Subcutaneous abdominal adipose tissue (tissue), 5 donors: Measurements from ENCODE around the gene TMEM200B.
A peak's percentile ranks its signal among the peaks of the same experiment; 100 is the strongest.
"Not testable (repeated sequence)": the region's sequence is repeated elsewhere in the genome, so short reads cannot be mapped to it uniquely, and the experiment has no call there.

Experiments
- H3K27ac ChIP-seq: one replicate; pipeline ENCODE4 v1.7.0; 2013; ENCODE audit warnings: low read depth, mild to moderate bottlenecking, inconsistent platforms, low read length, moderate library complexity
- H3K27me3 ChIP-seq, 5 donors: one replicate each; pipeline ENCODE4 v1.7.0; 2013; ENCODE audit warnings: low read length in 5 of 5, inconsistent platforms in 1 of 5; ENCODE audit not compliant: control insufficient read depth in 5 of 5, insufficient read depth in 4 of 5
- H3K36me3 ChIP-seq, 5 donors: one replicate each; pipeline ENCODE4 v1.7.0; 2013; ENCODE audit warnings: low read length in 5 of 5; ENCODE audit not compliant: control insufficient read depth in 5 of 5, insufficient read depth in 5 of 5
- H3K4me1 ChIP-seq, 5 donors: one replicate each; pipeline ENCODE4 v1.7.0; 2013; ENCODE audit warnings: low read length in 5 of 5, mild to moderate bottlenecking in 3 of 5, moderate library complexity in 1 of 5; ENCODE audit not compliant: control insufficient read depth in 5 of 5, insufficient read depth in 5 of 5
- H3K4me3 ChIP-seq, 5 donors: one replicate each; pipeline ENCODE4 v1.7.0; 2013; ENCODE audit warnings: low read length in 5 of 5, low read depth in 1 of 5
- H3K9ac ChIP-seq, 5 donors: one replicate each; pipeline ENCODE4 v1.7.0; 2013; ENCODE audit warnings: low read length in 5 of 5, mild to moderate bottlenecking in 4 of 5, moderate library complexity in 3 of 5
- H3K9me3 ChIP-seq, 5 donors: one replicate each; pipeline ENCODE4 v1.7.0; 2013; ENCODE audit warnings: low read length in 5 of 5; ENCODE audit not compliant: control insufficient read depth in 5 of 5
- donor health status: healthy.
- donor health status: healthy.
- donor health status: healthy.
- donor health status: healthy.
- donor health status: healthy.

Gene TMEM200B

GRCh38 chr1:29159773-29160172 is 36.1 kb upstream of the TMEM200B start:
- Histone ChIP-seq H3K9ac (no peak overlapping the region), H3K27ac (no peak overlapping the region), H3K9me3 (no peaks in the 10 kb centered on the region), H3K4me3 (no peak overlapping the region), H3K27me3 (no peaks in the 10 kb centered on the region), H3K4me1 (peaks cover 2 to 42% (median 21%) of the 10 kb centered on the region in 5 donors), H3K36me3 (peaks cover 33 to 64% (median 56%) of the 10 kb centered on the region in 5 donors)

DNA sequence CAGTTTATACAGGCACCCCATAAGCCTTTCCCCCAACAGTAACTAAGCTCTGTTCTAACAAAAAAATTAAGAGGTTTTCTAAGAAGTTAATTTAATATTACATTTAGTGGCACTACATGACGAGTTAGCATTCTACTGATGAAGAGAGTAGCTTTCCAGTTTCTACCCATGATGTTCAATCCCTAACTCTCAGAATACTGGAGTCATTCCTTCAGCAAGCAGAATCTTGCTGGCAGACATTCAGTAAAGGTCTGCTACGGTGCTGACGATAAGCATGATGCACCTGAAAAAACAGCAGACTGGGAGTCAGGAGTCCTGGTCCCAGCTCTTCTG is 33.5 kb upstream of the TMEM200B start:
- peaks cover 34 to 78% (median 71%) of the 10 kb centered on the region in 5 donors for H3K36me3 ChIP-seq
- H3K4me3 ChIP-seq, result no peak overlapping the region
- H3K27ac ChIP-seq, result peak overlapping the region; percentile 55

DNA sequence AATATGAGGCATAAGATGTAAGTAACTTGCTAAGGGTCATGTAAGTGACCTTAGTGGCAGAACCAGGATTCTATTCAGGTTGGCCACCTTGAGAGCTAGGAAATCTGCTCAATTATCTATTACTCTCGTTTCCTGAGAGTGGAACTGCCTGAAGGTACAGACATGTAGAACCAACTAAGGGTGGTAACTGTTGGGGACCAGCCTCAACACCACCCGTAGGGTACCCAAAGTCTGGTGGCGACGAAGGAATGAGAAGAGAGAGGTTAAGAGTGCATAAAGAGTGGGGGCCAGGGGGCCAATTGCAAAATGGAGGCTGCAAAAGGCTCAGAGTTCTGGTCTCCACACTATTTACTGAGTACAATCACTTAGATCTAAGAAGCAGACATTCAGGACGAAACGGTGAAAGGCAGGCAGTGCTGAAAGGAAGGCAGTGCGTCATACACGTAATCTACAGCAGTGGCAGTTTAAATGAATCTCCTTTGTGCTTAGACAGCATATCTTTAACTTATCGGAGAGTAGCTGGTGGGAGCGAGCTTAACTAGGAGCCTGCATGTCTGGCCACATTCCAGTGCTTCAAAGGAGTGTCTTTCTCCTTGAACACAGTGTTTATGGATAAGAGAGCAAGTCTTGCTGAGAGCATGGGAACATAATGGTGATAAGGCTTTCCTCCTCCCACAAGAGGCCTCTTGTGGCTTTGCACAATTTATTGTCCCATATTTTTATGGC is 33.0 kb upstream of the TMEM200B start:
- H3K9ac ChIP-seq, result no peak overlapping the region
- no peaks in the 10 kb centered on the region for H3K9me3 ChIP-seq
- H3K4me1 ChIP-seq, result peaks cover 2 to 31% (median 11%) of the 10 kb centered on the region in 5 donors
- H3K27me3 ChIP-seq, result no peaks in the 10 kb centered on the region
- H3K4me3 ChIP-seq, result no peak overlapping the region
- H3K27ac ChIP-seq, result peak overlapping the region; percentile 55
- peaks cover 38 to 83% (median 76%) of the 10 kb centered on the region in 5 donors for H3K36me3 ChIP-seq

More for the DNA sequence above, 33.5 kb upstream of the TMEM200B start:
- no peaks in the 10 kb centered on the region for H3K9me3 ChIP-seq
- H3K27me3 ChIP-seq, result no peaks in the 10 kb centered on the region
- H3K4me1 ChIP-seq, result peaks cover 2 to 36% (median 15%) of the 10 kb centered on the region in 5 donors
- no peak overlapping the region for H3K9ac ChIP-seq

GRCh38 chr1:29152046-29152805 is 28.5 kb upstream of the TMEM200B start:
- no peak overlapping the region for H3K9ac ChIP-seq
- H3K9me3 ChIP-seq, result no peaks in the 10 kb centered on the region
- H3K4me1 ChIP-seq, result peaks cover under 1 to 14% (median 7%) of the 10 kb centered on the region in 5 donors
- no peaks in the 10 kb centered on the region for H3K27me3 ChIP-seq
- no peak overlapping the region for H3K27ac ChIP-seq
- H3K4me3 ChIP-seq, result no peak overlapping the region
- peaks cover 35 to 97% (median 87%) of the 10 kb centered on the region in 5 donors for H3K36me3 ChIP-seq

DNA sequence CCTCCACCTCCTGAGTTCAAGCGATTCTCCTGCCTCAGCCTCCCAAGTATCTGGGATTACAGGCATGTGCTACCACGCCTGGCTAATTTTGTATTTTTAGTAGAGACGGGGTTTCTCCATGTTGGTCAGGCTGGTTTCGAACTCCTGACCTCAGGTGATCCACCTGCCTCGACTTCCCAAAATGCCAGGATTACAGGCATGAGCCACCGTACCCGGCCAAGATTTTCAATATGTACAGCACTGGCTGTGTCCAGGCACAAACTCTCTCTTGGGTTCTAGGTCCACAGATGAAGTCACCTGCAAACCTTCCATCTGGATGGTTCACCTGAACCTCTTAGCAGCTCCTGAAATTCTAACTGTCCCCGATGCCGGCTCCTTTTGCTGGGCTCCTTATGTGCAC is 26.6 kb upstream of the TMEM200B start:
- not testable (repeated sequence) for H3K9ac ChIP-seq, H3K27me3 ChIP-seq, H3K9me3 ChIP-seq, H3K4me3 ChIP-seq, H3K27ac ChIP-seq
- Histone ChIP-seq H3K36me3 (peaks cover 29 to 96% (median 87%) of the 10 kb centered on the region in 5 donors), H3K4me1 (peaks cover 0 to 10% (median 8%) of the 10 kb centered on the region in 5 donors)

GRCh38 chr1:29148656-29149491 is 25.2 kb upstream of the TMEM200B start:
- H3K4me1 ChIP-seq, result peaks cover 0 to 10% (median 8%) of the 10 kb centered on the region in 5 donors
- H3K9ac ChIP-seq, result no peak overlapping the region
- H3K36me3 ChIP-seq, result peaks cover 23 to 86% (median 77%) of the 10 kb centered on the region in 5 donors
- H3K27ac ChIP-seq, result no peak overlapping the region
- H3K27me3 ChIP-seq, result no peaks in the 10 kb centered on the region
- no peak overlapping the region for H3K4me3 ChIP-seq
- no peaks in the 10 kb centered on the region for H3K9me3 ChIP-seq

DNA sequence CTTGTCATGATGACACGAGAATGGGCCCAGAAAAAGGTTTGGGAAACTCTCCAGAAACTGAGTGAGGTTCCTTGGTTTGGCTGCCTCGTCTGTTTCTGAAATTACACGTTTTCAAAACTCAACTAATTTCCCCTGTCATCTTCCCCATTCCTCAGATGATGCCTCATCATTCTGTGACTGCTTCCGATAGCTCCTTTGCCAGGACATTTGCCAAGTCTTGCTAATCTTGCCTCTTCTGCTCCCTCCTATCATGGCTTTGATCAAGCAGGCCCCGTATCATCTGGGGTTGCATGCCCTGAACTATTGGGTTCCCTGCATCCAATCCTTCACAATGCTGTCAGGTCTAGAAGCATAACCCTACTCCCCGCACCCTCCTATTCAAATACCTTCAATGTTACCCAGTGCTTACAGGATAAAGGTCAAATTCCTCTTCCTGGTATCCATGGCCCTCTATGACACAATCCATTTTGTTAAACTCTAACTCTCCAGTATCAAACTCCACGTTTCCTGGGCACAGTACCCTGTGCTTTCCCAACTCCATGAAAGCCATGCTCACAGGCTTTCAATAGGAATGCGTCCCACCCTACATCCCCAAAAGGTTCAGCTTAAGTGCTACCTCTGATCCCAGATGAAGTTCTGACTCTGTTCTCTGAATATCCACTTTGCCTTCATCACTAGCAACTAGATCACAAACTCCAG is 22.2 kb upstream of the TMEM200B start:
- Histone ChIP-seq H3K36me3 (peaks cover 7 to 59% (median 51%) of the 10 kb centered on the region in 5 donors), H3K27me3 (no peaks in the 10 kb centered on the region), H3K9me3 (no peaks in the 10 kb centered on the region), H3K4me3 (no peak overlapping the region), H3K4me1 (peaks cover 0 to 10% (median 8%) of the 10 kb centered on the region in 5 donors), H3K27ac (peak overlapping the region; percentile 75), H3K9ac (no peak overlapping the region)

GRCh38 chr1:29144178-29144577 is 20.5 kb upstream of the TMEM200B start:
- Histone ChIP-seq H3K4me3 (no peak overlapping the region), H3K36me3 (peaks cover 5 to 43% (median 36%) of the 10 kb centered on the region in 5 donors), H3K27me3 (no peaks in the 10 kb centered on the region), H3K27ac (no peak overlapping the region), H3K9ac (no peak overlapping the region), H3K9me3 (no peaks in the 10 kb centered on the region), H3K4me1 (peaks cover 0 to 10% (median 8%) of the 10 kb centered on the region in 5 donors)

GRCh38 chr1:29142714-29143113 is 19.0 kb upstream of the TMEM200B start:
- H3K27ac ChIP-seq, result no peak overlapping the region
- H3K9me3 ChIP-seq, result no peaks in the 10 kb centered on the region
- no peak overlapping the region for H3K4me3 ChIP-seq
- no peak overlapping the region for H3K9ac ChIP-seq
- no peaks in the 10 kb centered on the region for H3K27me3 ChIP-seq
- peaks cover under 1 to 29% (median 21%) of the 10 kb centered on the region in 5 donors for H3K36me3 ChIP-seq
- peaks cover 0 to 10% (median 8%) of the 10 kb centered on the region in 5 donors for H3K4me1 ChIP-seq
